Spleen (tissue), 7 donors: Measurements from ENCODE around the gene YEATS2.

ENCODE experiments used
- CTCF ChIP-seq, 11 experiments: fragments of 200-600 bp in 7 of 11; fragments of 450-650 bp in 4 of 11; sonication (generic) in 4 of 11; IDR thresholded peaks in 8 of 11; conservative IDR thresholded peaks in 3 of 11; 1 replicate in 7 of 11; 2 replicates in 4 of 11; pipeline versions ENCODE4 v1.4.0 to v1.8.0; 2016 to 2021; ENCODE audit warnings: antibody characterized with exemption in 11 of 11, inconsistent platforms in 4 of 11, mild to moderate bottlenecking in 1 of 11
- POLR2A ChIP-seq, 3 donors: fragments of 450-650 bp; IDR thresholded peaks; one replicate each; pipeline ENCODE4 v1.5.1; 2017; ENCODE audit warnings: antibody characterized with exemption in 3 of 3, mild to moderate bottlenecking in 1 of 3
- POLR2AphosphoS5 ChIP-seq, 3 donors: sonication (generic); formaldehyde crosslinking; IDR thresholded peaks; one replicate each; pipeline ENCODE4 v1.5.1; 2017; ENCODE audit warnings: antibody characterized with exemption in 3 of 3
- donor health status: DM: no; HTN: no; CAD: no; lungs with moderate emphysema.
- donor health status: DM: no; HTN: no; CAD: no.
- donor health status: DM: no; HTN: no; CAD: no.

- no peak for TF ChIP-seq CTCF (IDR thresholded peaks at IDR 0.05 in 8 of 11, conservative IDR thresholded peaks at IDR 0.05 in 3 of 11)
- no peak for TF ChIP-seq POLR2A (IDR thresholded peaks at IDR 0.05)
- TF ChIP-seq POLR2AphosphoS5 (IDR thresholded peaks at IDR 0.05) = no peak
Observed at GRCh38 chr3:183826448-183827250, 129.1 kb downstream of the YEATS2 start.
